Stimulated activated effector memory CD8-positive, alpha-beta T cell treated with anti-CD3 and anti-CD28 coated beads, Interleukin-12 subunit alpha, Interleukin-12 subunit beta, amount 100 ng/mL, for 72 hours (primary cell): ENCODE data around the gene RGS9.

Source experiments
- ATAC-seq: fragments of 150-1000 bp; cut with Tn5 transposase; 2 replicates; pipeline ENCODE4 v1.10.0; 2021
- DNase-seq, 2 donors: peaks; one replicate each; pipeline ENCODE4 v3.0.0; 2021 to 2022; ENCODE audit warnings: low spot score in 2 of 2
- H3K27ac Mint-ChIP-seq: one replicate; pipeline ENCODE4 v1.8.0; 2022; ENCODE audit warnings: mild to moderate bottlenecking, mixed read lengths
- H3K36me3 Mint-ChIP-seq: one replicate; pipeline ENCODE4 v1.8.0; 2022; ENCODE audit warnings: mild to moderate bottlenecking, mixed read lengths
- H3K4me1 Mint-ChIP-seq: one replicate; pipeline ENCODE4 v1.8.0; 2022; ENCODE audit warnings: mixed read lengths
- H3K4me3 Mint-ChIP-seq: one replicate; pipeline ENCODE4 v1.8.0; 2022; ENCODE audit warnings: mild to moderate bottlenecking, mixed read lengths
- H3K9me3 Mint-ChIP-seq: one replicate; pipeline ENCODE4 v1.8.0; 2022; ENCODE audit warnings: mixed read lengths

RGS9 gene

DNA sequence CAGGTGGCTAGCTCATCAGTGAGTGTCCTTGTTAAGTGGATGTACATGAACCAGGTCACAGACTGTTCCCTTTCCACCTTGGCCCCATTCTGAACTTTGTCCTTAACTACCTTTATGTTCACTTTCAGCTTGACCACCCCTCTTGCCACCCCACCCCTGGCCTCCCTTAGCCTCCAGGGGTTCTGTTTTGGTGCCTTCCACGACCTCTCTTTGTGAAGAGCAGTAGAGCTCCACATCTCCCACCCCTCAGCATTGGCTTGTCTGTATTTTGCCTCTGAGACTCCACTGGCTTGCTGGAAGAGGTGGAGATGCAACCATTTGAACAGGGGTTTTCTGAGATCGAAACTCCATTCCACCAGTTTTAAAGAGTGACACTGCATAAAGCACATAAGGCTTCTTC, 123.5 kb downstream of the RGS9 start:
- no peak overlapping the region for H3K27ac Mint-ChIP-seq
- no peak for ATAC-seq

DNA sequence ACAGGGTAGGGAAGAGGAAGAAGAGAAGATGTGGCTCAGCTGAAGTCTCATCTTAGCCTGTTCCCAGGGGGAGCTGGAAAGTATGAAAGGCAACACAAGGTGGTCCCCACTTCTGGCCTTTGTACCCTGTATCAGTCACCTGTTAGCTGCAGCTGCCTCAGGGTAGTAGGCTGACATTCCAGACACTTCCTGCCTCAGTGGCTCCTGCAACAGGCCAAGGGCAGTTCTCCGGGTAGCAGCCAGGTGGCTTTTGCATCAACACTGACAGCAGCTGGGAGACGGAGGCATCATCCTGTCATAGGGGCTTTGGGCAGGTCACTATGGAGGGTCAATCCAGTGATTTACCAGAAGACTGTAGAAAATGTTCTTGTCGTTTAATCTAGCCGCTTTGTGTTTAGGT, 124.0 kb downstream of the RGS9 start:
- ATAC-seq (no peak), DNase-seq (no peak)
- peaks cover 18% of the 10 kb centered on the region for H3K4me1 Mint-ChIP-seq
- H3K36me3 Mint-ChIP-seq = no peaks in the 10 kb centered on the region
- peaks cover 5% of the 10 kb centered on the region for H3K9me3 Mint-ChIP-seq
- no peak overlapping the region for H3K27ac Mint-ChIP-seq
- H3K4me3 Mint-ChIP-seq = no peak overlapping the region

More for the DNA sequence above, 123.5 kb downstream of the RGS9 start:
- Mint-ChIP-seq H3K4me1 (peaks cover 14% of the 10 kb centered on the region), H3K4me3 (no peak overlapping the region), H3K36me3 (no peaks in the 10 kb centered on the region), H3K9me3 (peaks cover 6% of the 10 kb centered on the region)
- no peak for DNase-seq

DNA sequence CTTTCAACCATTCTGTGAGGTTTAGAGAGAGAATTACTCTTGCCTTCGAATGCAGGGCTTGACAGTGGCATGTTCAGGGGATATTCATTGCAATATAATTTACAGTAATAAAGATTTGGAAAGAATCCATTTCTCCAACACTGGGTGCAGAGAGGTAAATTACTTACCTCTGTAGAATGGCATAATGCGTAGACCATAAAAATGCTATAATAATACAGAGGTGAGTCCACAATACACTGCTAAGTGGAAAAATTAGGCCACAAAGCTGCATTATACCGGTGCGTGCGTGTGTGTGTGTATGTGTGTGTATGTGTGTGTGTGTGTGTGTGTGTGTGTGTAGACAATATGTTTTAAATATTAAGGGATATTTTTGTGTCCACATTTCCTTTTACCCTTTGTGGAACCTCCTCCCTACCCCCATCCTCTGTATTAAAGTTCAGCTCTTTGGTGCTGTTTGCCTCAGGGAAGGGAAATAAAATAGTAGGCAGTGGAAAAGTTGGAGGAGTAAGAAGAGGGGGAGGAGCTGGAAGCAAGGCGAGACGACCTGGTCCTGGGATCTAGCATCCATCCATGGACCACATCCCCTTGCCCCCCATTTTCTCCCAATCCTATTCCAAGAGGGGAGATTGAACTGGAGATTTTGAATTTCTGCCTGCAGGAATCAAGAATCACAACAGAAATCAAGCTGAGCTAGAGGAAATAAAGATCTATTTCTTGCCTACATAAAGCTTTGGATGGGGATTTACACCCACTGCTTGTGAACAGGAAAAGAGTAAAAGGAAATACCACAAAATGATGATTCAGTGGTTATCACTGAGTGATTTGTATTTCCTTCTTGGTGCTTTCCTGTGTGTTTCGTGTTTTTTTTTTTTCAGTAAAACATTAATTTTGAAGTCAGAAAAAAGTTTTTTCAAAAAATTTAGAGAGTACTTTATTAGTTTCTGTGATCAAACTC, 124.8 kb downstream of the RGS9 start:
- H3K27ac Mint-ChIP-seq = no peak overlapping the region
- peak overlapping the region; percentile 9 for H3K4me3 Mint-ChIP-seq
- peaks cover 18% of the 10 kb centered on the region for H3K4me1 Mint-ChIP-seq
- H3K9me3 Mint-ChIP-seq = peaks cover 3% of the 10 kb centered on the region
- H3K36me3 Mint-ChIP-seq = no peaks in the 10 kb centered on the region
- ATAC-seq (peak; percentile 70), DNase-seq (no peak)

DNA sequence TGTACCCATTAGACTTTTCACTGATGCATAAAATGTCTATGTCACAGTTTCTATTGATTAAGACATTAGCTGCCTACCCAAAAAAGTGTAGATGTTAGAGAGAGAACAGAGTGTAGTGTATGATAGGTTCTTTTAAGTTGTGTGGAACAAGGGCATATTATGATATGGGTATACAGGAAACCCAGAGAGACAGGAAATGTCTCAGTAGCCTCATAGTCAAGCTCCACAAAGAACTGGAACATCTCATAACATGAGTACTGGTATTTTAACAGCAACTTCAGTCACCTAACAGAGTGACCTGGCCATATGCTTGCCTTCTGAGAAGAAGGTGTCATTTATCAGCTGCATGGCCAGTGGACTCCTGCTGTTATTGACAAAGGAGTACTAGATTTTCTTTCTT, 128.1 kb downstream of the RGS9 start:
- DNase-seq = no peak
- Mint-ChIP-seq H3K36me3 (no peaks in the 10 kb centered on the region), H3K27ac (no peak overlapping the region), H3K4me1 (peaks cover 18% of the 10 kb centered on the region), H3K4me3 (no peak overlapping the region), H3K9me3 (peaks cover 3% of the 10 kb centered on the region)
- peak; percentile 87 for ATAC-seq

DNA sequence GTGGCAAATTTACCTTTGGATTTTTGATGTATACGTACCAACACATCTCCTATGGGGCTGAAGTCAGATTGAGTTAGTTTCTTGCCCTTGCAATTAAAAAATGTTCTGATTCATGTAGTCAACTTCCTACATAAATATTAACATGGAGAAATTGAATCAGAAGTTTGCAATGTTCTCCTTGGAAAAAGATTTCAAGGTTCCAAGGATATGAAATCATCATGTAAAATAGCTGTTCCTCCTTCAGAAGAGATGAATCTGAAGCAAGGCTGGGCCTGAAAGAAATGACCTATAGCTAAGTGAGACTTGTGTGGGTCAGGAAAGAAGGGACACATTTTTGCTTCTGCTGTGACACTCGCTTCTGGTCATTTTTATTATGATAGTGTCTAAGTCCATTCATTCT, 131.7 kb downstream of the RGS9 start:
- Mint-ChIP-seq H3K4me3 (no peak overlapping the region), H3K36me3 (no peaks in the 10 kb centered on the region), H3K4me1 (peaks cover 11% of the 10 kb centered on the region), H3K9me3 (peaks cover 3% of the 10 kb centered on the region), H3K27ac (no peak overlapping the region)
- no peak for DNase-seq
- no peak for ATAC-seq

DNA sequence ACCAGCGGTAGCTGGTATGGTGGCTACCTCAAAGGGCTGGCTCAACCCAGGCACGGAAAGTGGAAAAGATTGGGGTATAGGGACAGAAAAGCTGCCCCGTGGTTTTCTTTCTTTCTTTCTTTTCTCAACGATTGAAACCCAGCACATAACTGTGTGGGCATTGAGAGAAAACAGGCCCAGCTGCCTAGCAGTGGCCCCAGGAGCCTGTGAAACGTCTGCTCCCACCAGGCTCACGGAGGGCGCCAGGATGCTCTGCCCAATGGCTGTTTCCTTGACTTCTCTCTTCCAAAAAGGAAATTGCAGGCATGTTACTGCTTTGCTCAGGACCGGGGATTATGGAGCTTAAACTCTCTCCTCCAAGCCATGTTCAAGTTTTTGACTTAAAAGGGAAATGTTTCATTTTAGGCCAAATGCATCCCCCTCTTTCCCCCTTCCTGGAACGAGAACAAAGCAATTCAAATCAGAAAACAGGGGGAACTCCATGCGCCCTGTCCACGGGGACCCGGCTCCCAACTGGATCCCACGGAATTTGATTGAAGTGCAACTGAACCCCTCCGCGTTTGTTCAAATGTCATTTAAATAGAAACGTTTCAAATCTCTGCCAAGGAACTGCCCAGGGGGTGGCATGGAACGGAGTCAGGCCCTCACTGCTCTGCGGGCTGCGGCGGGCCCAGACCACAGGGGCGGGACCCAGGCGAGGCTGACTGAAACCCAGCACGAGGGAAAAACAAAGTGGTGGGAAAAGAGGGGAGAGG, 133.5 kb downstream of the RGS9 start:
- DNase-seq (no peak), ATAC-seq (no peak)
- H3K27ac Mint-ChIP-seq = no peak overlapping the region
- H3K36me3 Mint-ChIP-seq = no peaks in the 10 kb centered on the region
- H3K4me3 Mint-ChIP-seq = no peak overlapping the region
- peaks cover 3% of the 10 kb centered on the region for H3K9me3 Mint-ChIP-seq
- H3K4me1 Mint-ChIP-seq = peaks cover 3% of the 10 kb centered on the region

DNA sequence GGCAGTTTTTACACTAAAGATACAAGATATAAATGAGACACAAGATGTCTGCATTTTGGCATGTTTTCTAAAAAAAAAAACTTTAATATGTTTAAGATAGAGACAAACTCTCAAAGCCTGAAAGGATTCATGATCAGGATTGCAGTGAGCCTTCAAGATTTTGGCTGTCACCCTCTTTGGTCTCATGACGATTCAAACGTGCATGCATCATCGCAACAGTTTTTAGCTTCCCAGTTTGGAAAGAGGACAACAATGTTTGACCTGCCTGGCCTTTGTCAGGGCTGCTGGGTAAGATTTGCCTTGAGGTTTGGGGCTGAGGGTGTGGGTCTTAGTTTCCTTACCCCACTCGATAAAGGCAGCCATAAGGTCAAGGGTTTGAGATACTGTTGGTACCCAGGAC, 134.1 kb downstream of the RGS9 start:
- no peaks in the 10 kb centered on the region for H3K4me1 Mint-ChIP-seq
- H3K4me3 Mint-ChIP-seq = no peak overlapping the region
- H3K36me3 Mint-ChIP-seq = no peaks in the 10 kb centered on the region
- ATAC-seq (no peak), DNase-seq (no peak)
- H3K27ac Mint-ChIP-seq = no peak overlapping the region
- H3K9me3 Mint-ChIP-seq = peaks cover 3% of the 10 kb centered on the region
